Inferior parietal cortex (tissue), 1 donor: ENCODE data around the gene DCAF15.
"Not testable (repeated sequence)": the region's sequence is repeated elsewhere in the genome, so short reads cannot be mapped to it uniquely, and the experiment has no call there.

ENCODE experiments used
- DNase-seq: peaks from one replicate; pipeline ENCODE4 v3.0.0-alpha.2; 2016; ENCODE audit errors: extremely low spot score

Gene DCAF15, protein sequence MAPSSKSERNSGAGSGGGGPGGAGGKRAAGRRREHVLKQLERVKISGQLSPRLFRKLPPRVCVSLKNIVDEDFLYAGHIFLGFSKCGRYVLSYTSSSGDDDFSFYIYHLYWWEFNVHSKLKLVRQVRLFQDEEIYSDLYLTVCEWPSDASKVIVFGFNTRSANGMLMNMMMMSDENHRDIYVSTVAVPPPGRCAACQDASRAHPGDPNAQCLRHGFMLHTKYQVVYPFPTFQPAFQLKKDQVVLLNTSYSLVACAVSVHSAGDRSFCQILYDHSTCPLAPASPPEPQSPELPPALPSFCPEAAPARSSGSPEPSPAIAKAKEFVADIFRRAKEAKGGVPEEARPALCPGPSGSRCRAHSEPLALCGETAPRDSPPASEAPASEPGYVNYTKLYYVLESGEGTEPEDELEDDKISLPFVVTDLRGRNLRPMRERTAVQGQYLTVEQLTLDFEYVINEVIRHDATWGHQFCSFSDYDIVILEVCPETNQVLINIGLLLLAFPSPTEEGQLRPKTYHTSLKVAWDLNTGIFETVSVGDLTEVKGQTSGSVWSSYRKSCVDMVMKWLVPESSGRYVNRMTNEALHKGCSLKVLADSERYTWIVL

DNA sequence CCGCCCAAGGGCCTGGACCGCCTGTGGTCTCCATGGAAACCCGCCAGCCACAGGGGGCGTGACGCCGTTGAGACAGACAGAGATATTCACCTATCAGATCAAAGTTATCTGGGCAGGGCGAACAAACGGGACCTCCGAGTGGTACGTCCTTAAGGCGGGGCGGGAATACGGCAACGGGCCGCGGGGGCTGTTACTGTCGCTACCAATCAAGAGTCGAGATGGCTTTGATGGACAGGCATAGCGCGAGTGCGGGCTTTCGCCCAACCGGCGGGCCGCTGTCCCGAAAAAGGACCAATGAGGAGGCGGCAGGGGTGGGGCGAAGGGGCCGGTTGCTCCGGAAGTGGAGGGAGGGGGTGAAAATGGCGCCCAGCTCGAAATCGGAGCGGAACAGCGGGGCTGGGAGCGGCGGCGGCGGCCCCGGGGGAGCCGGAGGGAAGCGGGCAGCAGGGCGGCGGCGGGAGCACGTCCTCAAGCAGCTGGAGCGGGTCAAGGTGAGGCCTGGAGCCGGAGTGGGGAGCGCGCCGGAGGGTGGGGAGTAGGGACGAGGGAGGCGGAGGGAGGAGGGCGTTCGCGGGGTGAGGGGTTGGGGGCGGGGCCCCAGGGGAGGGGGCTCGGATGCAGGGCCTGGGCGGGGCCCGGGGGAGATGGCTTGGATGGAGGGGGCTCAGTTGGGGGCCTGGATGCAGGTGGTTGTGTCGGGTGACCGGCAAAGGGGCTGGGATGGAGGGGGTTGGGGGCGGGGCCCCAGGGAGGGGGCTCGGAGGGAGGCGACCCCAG, at the start of gene DCAF15:
Gene DCAF15 (plus strand): TSS at position 356 of the 777 bp plus-strand sequence. CDS start 4 bp downstream, at position 360.
- DNase-seq, result peak; percentile 99

GRCh38 chr19:13902993-13903555, 49.2 kb upstream of the DCAF15 start:
- no peak for DNase-seq

GRCh38 chr19:13905634-13906520, 46.4 kb upstream of the DCAF15 start, which contains the start of the genes BRME1 and CC2D1A:
Gene BRME1 (minus strand): TSS chr19:13906117. CDS start chr19:13904892, 1,225 bp downstream.
Gene CC2D1A (plus strand): TSS chr19:13906201. CDS start chr19:13906442, 241 bp downstream.
- peak; percentile 91 for DNase-seq

DNA sequence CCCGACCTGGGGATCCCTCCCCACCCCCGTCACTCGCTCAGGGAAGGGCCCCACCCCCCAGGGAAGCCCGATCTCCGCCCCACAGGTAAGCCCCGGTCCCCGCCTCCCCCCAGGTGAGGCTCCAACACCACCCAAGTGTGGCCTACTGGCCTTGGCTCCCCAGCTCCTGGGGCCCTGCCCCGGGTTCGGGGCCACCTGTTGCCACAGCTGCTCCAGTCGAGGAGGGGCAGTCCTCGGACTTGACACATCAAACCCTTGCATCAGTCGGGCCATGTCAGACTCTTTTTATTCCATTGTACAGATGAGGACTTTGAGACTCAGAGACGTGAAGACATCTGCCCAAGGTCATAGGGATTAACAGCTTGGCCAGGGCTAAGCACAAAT, 45.8 kb upstream of the DCAF15 start:
- no peak for DNase-seq

- no peak for DNase-seq
Measured at GRCh38 chr19:13906910-13907309, 45.4 kb upstream of the DCAF15 start.

GRCh38 chr19:13908674-13909073, 43.6 kb upstream of the DCAF15 start:
- DNase-seq, result no peak

DNA sequence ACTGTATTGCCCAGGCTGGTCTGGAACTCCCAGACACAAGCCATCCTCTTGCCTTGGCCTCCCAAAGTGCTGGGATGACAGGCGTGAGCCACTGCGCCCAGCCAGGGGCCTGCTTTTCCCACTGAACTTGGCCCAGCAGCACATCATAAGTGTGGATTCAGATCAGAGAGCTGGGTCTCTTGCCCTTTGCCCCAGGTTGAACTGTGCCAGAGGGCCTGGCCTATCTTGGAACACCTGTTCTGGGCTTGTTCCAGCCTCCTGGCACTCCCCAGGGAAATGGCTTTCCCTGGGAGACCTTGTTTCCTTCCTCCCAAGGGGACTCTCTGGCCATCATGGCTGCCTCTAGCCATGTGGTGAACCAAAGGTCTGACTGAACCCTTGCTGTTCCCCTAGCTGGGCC, 42.9 kb upstream of the DCAF15 start:
- no peak for DNase-seq

- DNase-seq, result no peak
Measured at GRCh38 chr19:13913352-13913751, 39.0 kb upstream of the DCAF15 start.

GRCh38 chr19:13914777-13915176, 37.5 kb upstream of the DCAF15 start:
- no peak for DNase-seq

DNA sequence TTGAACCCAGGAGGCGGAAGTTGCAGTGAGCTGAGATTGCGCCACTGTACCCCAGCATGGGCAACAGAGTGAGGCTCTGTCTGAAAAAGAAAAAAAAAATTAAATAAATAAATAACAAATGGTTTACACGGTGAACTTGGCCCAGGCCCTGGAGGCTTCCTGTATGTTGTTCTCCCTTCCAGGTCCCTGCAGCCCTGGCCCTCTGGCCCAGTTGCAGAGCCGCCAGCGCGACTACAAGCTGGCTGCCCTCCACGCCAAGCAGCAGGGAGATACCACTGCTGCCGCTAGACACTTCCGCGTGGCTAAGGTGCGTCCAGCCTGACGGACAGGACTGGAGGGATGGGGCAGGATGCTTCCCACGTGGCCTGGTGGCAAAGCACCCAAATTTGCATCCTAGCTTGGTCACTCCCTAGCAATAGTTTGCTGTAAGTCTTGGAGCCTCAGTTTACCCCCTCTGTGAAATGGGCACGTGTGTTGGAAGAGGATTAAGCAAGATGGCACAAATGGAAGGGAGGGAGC, 34.4 kb upstream of the DCAF15 start:
- DNase-seq, result no peak

GRCh38 chr19:13918726-13919411, 33.4 kb upstream of the DCAF15 start:
- DNase-seq, result no peak

DNA sequence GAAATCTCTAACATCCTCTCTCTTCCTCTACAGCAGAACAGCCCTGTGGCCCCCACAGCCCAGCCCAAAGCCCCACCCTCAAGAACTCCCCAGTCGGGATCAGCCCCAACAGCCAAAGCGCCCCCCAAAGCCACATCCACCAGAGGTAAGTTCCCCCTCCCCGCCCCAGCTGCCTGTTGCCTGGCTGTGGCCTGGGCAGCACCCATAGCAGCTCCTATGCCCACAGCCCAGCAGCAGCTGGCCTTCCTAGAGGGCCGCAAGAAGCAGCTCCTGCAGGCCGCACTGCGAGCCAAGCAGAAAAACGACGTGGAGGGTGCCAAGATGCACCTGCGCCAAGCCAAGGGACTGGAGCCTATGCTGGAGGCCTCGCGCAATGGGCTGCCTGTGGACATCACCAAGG, 31.8 kb upstream of the DCAF15 start:
- no peak for DNase-seq

DNA sequence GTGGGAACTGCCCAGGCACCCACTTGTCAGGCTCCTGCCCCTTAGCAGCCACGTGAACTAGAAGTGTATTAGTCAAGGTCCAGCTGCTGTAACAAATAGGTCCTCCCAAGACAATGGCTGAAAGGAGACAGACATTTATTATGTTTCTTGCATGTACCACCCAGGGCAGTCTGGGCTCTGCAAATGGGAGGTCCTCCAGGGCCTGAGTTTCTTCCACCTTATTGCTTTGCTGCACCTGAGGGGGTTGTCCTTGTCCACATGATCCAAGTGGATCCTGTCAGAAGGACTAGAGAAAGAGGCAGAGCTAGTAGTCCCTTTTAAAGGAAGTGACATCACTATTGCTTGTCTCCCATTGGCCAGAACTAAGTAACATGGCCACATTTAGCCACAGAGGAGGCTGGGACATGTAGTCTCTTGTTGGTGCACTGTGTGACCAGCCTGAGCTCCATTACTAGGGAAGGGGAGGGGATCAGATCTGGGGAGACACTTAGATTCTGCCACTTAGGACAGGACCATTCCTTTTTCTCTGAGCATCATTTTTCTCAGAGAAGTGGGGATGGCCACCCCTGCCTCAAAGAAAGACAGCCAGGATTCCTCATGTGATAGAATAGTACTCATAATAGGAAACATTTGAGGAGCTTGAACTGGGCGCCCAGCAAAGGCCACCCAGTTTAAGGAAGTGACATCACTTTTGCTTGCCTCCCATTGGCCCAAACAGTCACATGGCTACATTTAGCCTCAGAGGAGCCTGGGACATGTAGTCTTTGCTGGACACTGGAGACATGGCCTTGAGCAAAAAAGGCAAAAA, 31.2 kb upstream of the DCAF15 start:
- peak; percentile 65 for DNase-seq

DNA sequence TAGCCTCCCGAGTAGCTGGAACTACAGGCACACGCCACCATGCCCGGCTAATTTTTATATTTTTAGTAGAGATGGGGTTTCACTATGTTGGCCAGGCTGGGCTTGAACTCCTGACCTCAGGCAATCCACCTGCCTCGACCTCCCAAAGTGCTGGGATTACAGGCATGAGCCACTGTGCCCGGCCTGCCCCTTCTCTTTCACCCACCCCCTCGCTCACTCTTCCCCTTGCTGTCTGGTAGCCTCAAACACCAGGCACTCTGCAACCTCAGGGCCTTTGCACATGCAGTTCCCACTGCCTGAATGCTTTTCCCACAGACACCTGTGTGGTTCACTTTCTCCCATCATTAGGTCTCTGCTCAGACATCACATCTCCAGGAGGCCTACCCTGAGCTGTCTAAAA, 30.2 kb upstream of the DCAF15 start:
- DNase-seq, result not testable (repeated sequence)

- DNase-seq, result no peak
Measured at GRCh38 chr19:13923194-13923987, 28.9 kb upstream of the DCAF15 start.

DNA sequence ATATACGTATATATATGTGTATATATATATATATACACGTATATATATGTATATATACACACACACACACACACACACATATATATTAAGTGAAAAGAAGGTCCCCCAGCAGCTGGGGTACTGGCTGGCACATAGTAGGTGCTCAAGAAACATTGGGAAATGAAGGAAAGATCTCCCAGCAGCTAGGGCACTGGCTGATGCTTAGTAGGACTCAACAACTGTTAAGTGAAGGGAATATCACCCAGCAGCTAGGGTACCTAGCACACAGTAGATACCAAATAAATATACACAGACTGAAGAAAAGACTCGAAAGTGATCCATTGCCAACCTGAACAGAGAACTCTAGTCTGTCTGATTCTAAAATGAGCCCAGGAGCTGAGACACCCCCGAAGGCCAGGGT, 26.3 kb upstream of the DCAF15 start:
- no peak for DNase-seq

- no peak for DNase-seq
Measured at GRCh38 chr19:13926715-13927114, 25.6 kb upstream of the DCAF15 start.

DNA sequence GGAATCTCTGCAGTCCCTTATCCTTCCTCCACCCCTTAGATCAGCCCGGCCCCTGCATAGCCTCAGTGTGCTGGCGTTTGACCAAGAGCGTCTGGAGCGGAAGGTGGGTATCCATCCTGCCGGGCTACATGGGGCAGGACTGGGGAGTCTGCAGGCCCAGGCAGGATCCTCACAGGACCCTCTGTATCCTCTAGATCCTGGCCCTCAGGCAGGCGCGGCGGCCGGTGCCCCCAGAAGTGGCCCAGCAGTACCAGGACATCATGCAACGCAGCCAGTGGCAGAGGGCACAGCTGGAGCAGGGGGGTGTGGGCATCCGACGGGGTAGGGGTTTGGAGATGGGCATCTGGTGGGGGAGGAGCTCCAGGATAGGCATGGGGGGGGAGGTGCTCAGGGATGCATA, 23.0 kb upstream of the DCAF15 start:
- no peak for DNase-seq

DNA sequence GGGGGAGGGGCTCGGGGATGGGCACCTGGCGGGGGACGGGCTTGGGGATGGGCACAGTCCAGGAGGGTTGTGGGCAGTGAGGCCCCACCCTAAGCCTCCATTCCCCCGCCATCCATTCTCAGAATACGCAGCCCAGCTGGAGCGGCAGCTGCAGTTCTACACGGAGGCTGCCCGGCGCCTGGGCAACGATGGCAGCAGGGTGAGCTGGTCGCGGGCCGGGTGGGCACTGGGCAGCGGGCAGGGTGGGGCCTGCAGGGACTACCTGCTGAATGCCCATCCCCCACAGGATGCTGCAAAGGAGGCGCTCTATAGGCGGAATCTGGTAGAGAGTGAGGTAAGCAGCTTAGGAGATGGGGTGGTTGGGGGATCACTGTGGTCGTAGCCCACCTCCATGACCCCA, 22.4 kb upstream of the DCAF15 start:
- DNase-seq, result no peak
